GM20431 (cell line): Measurements from ENCODE around the gene CENPM.
"Not testable (repeated sequence)": the region's sequence is repeated elsewhere in the genome, so short reads cannot be mapped to it uniquely, and the experiment has no call there.

ENCODE experiments used
- in situ Hi-C: fragments of 300-500 bp; cut with MseI, MboI; formaldehyde crosslinking; loops from one replicate; pipeline ENCODE4 v1.15.0; 2020; ENCODE audit warnings: low sequenced_read_pairs; ENCODE audit not compliant: unreplicated experiment

CENPM gene

GRCh38 chr22:41968601-41969000 lies 21.6 kb upstream of the CENPM start:
- in situ Hi-C loops, result loop anchor here (25.0 kb wide), 1 partner anchor 469 kb away; the partner anchor contains the start of gene NFAM1

DNA sequence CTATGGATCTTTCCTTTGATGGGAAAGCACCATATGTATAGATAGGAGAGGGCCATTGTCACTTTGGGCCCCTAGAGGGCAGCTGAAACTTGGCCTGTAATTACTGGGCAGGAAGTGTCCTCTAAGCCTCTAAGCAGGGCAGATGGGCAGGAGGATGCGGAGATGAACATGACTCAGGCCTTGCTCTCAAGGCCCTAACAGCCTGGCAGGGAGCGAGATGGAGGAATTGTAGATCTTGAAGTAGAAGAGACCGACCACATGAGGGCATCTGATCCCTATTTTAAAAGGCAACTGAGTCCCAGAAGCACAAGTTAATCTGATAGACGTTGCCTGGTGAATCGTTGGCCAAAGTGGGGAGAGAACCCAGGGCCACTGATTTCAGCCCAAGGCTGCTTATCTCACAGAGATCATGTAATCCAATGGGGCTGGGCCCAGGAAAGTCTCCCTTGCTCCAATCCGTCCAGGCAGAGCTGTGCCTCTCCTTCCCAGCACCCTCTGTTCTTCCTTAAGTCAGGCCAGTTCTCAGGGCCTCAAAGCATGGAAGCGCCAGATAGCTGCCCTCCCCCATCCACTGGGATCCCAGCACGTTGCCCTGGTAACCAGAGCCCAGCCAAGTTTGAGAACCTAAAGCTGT lies 19.8 kb upstream of the CENPM start:
- in situ Hi-C loops, result loop anchor here (25.0 kb wide), 1 partner anchor 471 kb away; the partner anchor contains the start of gene NFAM1

- in situ Hi-C loops, result loop anchor here (25.0 kb wide), 1 partner anchor 471 kb away; the partner anchor contains the start of gene NFAM1
These were observed 19.3 kb upstream of the CENPM start for GRCh38 chr22:41966225-41966606.

- in situ Hi-C loops, result loop anchor here (25.0 kb wide), 1 partner anchor 473 kb away; the partner anchor contains the start of gene NFAM1
These were observed 17.1 kb upstream of the CENPM start for GRCh38 chr22:41964112-41964491.

DNA sequence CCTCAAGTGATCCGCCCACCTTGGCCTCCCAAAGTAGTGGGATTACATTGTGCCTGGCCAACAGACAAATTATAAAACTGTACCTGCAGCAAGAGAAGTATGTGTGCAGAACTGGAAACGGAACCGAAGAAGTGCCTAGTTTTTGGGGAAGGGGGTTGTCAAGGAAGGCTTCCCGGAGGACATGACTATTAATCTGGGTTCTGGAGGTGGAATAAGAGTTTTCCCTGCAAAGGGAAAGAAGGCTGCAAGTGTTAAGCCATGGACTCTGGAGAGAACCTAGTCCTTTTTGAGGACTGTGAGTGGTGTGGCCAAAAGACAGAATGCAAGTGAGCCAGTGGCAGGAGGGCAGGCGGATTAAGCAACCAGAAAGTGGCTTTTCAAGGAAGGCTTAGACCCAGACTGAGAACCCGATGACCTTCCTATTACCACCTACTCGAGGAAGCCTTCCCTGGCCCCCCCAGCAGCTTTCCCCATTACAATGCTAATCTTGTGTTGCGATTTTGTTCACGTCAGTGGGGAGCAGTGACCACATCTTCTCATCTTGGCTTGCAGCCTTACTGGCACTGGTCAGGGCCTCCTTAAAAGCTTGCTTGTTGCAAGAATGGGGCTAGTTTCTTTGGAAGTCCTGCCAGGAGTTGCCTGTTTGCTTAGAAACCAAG lies 16.6 kb upstream of the CENPM start:
- in situ Hi-C loops, result loop anchor here (25.0 kb wide), 1 partner anchor 474 kb away; the partner anchor contains the start of gene NFAM1

GRCh38 chr22:41957941-41958556 lies 11.1 kb upstream of the CENPM start:
- in situ Hi-C loops, result loop anchor here (25.0 kb wide), 1 partner anchor 479 kb away; the partner anchor contains the start of gene NFAM1

GRCh38 chr22:41952713-41953112 lies 5.8 kb upstream of the CENPM start:
- in situ Hi-C loops, result loop anchor here (25.0 kb wide), 1 partner anchor 485 kb away; the partner anchor contains the start of gene NFAM1

DNA sequence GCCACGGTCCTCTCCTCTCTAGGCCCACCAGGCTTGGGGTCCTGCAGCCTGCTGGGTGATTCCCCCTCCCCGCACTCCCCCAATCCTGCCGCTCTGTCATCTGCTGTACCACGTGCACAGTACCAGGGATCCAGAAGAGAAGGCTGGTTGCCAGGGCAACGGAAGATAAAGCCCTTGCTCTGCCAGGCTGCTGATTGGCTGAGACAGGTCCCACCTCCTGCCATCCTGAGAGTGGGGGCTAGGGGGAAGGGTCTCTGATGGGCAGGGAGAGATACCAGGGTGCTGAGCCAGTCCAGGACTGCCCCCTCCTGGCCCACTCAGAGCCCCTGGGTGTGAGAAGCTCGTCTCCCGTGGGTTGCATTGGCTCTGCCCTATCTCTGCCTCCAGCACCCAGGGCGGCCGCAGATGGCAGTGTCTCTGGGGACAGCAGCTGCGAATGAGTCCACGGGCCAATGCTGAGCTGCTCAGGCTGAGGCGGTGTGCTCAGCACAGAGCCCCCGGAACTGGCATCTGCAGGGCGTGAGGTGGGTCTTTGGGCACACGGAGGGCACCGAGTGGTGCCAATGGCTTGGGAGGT lies 5.0 kb upstream of the CENPM start, which contains the start of gene SMIM45:
TSS of gene SMIM45 (plus strand) at position 253 of the 577 bp plus-strand sequence.
- in situ Hi-C loops, result loop anchor here (25.0 kb wide), 1 partner anchor 485 kb away; the partner anchor contains the start of gene NFAM1

GRCh38 chr22:41949297-41949965 lies 2.5 kb upstream of the CENPM start:
- in situ Hi-C loops, result no loop called here

DNA sequence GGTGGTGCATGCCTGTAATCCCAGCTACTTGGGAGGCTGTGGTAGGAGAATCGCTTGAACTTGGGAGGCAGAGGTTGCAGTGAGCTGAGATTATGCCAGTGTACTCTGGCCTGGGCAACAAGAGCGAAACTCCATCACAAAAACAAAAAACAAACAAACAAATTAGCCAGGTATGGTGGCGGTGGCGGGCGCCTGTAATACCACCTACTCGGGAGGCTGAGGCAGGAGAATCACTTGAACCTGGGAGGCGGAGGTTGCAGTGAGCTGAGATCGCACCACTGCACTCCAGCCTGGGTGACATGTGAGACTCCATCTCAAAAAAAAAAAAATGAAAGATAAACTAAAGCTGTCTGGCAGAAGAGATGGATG lies 2.0 kb upstream of the CENPM start:
- in situ Hi-C loops, result not testable (repeated sequence)

DNA sequence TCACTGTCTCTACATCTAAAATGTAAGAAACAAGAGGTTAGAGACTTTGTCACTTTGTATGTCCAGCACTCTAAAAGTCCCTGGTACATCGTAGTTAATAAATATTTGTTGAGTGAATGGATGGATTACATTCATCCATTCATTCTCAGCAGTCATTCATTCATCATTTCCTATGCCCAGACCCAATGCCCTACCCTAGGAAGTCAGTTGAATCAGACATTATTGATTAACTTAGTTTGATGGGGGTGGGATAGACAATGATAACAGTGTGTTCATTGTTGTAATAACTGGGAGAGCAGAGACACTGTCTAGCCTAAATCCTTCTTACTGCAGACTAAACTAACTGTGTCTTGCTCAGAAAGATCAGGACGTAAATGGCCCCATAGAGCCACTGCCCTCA lies 1.2 kb upstream of the CENPM start:
- in situ Hi-C loops, result no loop called here

GRCh38 chr22:41947424-41948080 lies 600 bp upstream of the CENPM start:
- in situ Hi-C loops, result no loop called here

- in situ Hi-C loops, result no loop called here
These were observed 3.2 kb downstream of the CENPM start for GRCh38 chr22:41943661-41944209.

DNA sequence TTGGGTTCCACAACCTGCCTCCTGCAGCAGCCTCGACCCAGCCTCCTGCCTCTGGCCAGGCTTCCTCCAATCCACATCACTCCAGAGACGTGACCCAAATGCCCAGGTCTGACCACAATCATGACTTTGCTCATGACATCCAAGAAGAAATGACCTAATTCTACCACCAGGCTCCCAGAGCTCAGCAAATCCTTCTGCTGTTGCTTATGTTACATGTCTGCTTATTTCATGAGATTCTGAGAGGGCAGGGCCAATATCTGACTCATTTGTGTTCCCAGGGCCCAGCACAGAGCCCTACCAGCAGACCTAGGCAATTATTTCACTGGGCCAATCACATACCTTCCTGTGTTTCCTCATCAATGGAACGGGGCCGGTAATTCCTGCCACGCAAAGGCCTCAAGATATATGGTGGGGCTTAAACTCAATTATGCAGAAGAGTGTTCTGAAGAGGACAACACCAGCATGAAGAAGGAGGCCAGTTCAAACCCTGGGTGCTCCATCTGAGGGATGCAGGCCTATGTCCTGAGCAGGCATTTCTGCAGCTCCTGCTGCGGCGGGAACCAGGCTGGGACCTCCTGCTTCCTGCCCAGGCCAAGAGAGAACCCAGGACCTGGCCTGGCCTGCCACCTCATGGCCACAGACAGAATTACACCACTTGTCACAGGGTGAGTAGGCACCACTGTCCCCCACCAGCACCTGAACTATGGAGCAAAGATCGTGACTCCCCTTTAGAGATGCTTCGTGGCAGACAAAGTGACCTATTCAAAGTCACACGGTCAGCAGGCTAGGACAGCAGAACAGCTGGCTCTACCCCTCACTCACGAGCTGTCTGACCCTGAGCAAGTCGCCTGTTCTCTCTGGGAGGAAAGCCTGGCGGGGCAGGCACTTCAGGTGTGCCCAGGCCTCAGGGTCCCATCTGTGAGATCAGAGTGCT lies 5.9 kb downstream of the CENPM start:
- in situ Hi-C loops, result no loop called here

DNA sequence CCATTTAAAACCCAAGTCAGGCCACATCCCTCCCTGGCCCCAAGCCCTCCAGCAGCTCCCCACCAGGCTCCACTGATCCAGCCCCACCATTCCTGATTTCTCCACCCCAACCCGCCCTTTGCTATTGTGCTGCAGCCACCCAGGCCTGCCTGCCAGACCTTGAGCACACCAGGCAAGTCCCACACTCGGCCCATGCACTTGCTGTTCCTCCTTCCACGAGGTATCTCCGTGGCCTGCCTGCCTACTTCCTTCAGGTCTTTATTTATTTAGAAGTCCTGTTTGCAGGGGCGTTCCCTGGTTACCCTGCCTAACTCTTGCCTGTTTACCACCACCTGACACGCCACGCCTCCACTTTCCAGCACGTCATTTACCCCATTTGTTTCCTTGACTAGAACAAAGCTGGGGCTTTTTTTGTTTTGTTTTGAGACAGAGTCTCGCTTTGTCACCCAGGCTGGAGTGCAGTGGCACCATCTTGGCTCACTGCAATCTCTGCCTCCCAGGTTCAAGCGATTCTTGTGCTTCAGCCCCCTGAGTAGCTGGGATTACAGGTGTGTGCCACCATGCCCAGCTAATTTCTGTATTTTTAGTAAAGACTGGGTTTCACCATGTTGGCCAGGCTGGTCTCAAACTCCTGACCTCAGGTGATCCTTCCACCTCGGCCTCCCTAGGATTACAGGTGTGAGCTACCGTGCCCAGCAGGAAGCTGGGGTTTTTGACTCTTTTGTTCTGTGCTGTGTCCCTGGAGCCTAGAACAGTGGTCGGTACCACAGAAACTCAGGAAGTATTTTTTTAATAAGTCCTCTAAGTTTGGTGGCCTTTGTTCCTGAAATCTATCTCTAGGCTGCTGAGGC lies 6.7 kb downstream of the CENPM start:
- in situ Hi-C loops, result no loop called here

DNA sequence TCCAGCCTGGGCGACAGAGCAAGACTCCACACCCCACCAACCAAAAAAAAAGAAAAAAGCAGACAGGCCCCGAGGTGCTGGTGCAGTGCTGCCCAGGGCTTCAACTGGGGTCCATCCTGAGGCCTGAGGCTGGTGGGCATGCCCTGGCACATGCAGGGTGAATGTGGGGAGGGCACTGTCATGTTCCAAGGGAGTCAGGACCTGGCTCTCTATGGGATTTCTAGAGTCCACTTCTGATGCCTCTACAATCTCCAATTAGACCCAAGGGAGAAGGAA lies 10.1 kb downstream of the CENPM start:
- in situ Hi-C loops, result no loop called here

DNA sequence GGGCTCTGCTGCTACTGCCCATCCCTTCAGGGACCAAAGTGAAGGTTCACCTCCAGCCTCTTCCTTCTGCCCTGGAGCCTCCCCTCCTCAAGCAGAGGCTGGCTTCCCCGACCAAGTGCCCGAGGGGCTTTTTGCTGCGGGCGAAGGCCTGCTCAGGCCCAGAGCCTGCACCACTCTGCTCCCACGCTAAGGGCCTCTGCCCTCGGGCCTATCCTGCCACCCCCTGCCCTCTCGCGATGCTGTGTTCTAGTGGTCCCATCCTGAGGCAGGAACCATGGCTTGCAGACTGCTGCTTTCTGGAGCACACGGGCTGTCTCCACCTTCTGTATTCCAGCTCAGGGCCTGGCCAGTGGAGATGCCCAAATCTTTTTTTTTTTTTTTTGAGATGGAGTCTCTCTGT lies 11.4 kb downstream of the CENPM start:
- in situ Hi-C loops, result no loop called here

GRCh38 chr22:41935015-41935351 lies 12.0 kb downstream of the CENPM start:
- in situ Hi-C loops, result no loop called here
